Fibroblast of lung (primary cell): ENCODE results near the gene JMJD7.

Experiments
- CTCF ChIP-seq, 2 donors: IDR thresholded peaks in 1 of 2; conservative IDR thresholded peaks in 1 of 2; 1 replicate in 1 of 2; 2 replicates in 1 of 2; pipeline ENCODE4 v1.5.1; 2011 to 2012; ENCODE audit warnings: low read length in 2 of 2, control low read depth in 1 of 2, inconsistent platforms in 1 of 2, low read depth in 1 of 2, mild to moderate bottlenecking in 1 of 2
- EZH2 ChIP-seq: IDR thresholded peaks from 2 replicates; pipeline ENCODE4 v1.5.1; 2012; ENCODE audit warnings: low read length, control low read depth, mild to moderate bottlenecking; ENCODE audit errors: missing control alignments

GRCh38 chr15:41827290-41827879 lies 507 bp upstream of the JMJD7 start:
- TF ChIP-seq CTCF (conservative IDR thresholded peaks at IDR 0.05 in 1 of 2, IDR thresholded peaks at IDR 0.05 in 1 of 2; ENCODE audit: low read depth in 1 of 2, low read length in 2 of 2), result no peak
- TF ChIP-seq EZH2, result no peak
